PC-3 (cell line): ENCODE data around the gene LRBA.

Experiments
- EZH2 ChIP-seq: fragments of 300-600 bp; sonication (generic); IDR thresholded peaks from one replicate; pipeline ENCODE4 v1.6.1; 2017; ENCODE audit warnings: antibody characterized with exemption, mild to moderate bottlenecking, low read length; ENCODE audit not compliant: unreplicated experiment
- EZH2phosphoT487 ChIP-seq: fragments of 300-600 bp; sonication (generic); IDR thresholded peaks from 2 replicates; pipeline ENCODE4 v1.6.1; 2018; ENCODE audit warnings: mild to moderate bottlenecking, antibody characterized with exemption, low read length, borderline replicate concordance
- TF ChIP-seq, protein P1 (sequence below): fragments of 300-600 bp; sonication (generic); conservative IDR thresholded peaks from 2 replicates; pipeline ENCODE4 v1.5.1; 2017; ENCODE audit warnings: antibody characterized with exemption, low read depth, mild to moderate bottlenecking, low read length

DNA sequence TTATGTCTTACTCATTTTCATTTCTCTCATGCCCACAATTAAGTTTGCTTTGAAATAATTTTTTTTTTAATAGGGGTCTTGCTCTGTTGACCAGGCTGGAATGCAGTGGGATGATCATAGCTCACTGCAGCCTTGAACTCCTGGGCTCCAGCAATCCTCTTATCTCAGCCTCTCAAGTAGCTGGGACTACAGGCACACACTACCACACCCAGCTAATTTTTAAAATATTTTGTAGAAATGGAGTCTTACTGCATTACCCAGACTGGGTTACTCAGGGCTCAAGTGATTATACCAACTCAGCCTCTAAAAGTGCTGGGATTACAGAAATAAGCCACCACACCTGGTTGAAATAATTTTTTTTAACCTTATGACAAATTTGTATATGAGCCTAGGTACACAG is 452.3 kb downstream of the LRBA start:
- TF ChIP-seq, protein P1, sequence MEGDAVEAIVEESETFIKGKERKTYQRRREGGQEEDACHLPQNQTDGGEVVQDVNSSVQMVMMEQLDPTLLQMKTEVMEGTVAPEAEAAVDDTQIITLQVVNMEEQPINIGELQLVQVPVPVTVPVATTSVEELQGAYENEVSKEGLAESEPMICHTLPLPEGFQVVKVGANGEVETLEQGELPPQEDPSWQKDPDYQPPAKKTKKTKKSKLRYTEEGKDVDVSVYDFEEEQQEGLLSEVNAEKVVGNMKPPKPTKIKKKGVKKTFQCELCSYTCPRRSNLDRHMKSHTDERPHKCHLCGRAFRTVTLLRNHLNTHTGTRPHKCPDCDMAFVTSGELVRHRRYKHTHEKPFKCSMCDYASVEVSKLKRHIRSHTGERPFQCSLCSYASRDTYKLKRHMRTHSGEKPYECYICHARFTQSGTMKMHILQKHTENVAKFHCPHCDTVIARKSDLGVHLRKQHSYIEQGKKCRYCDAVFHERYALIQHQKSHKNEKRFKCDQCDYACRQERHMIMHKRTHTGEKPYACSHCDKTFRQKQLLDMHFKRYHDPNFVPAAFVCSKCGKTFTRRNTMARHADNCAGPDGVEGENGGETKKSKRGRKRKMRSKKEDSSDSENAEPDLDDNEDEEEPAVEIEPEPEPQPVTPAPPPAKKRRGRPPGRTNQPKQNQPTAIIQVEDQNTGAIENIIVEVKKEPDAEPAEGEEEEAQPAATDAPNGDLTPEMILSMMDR = no peak
- TF ChIP-seq EZH2 (no peak), EZH2phosphoT487 (no peak)
